ENCODE data around the gene FOXJ2. TPM values are rescaled to one million over a fixed set of nuclear protein-coding genes. Genes with fewer than 3 reads are reported as not detected.

FOXJ2 gene
- total and polyA plus RNA-seq, 10 of the 15 experiments (the other 5 are each of a cell fraction or from before 2014, with no cell fraction given): 1.4 to 9.3 (median 4.8) TPM

DNA sequence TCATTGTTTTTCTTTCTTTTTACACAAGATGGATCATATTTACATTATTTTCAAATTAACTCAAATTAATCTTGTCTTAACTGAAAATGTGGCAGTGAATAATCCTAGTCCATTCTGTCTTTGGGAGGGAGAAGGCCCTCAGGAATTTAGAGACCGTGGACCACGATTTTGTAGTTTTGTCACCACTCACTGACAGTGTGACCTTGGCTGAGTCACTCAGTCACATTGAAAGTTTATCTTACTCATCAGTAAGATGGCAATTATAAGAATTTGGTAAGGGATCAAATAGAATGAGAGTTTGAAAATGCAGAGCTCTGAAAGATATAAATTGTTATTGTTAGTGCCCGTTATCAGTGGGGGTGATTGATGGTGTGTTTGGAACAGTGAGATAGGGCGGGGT lies 16.4 kb downstream of the FOXJ2 start:
- in situ Hi-C loops (cut with MboI): no loop called here
- Histone ChIP-seq H3K36me3 (ENCODE audit: control insufficient read depth in 2 of 2, insufficient read depth in 2 of 2, low read length in 1 of 2) (peaks cover 14 to 21% of the 10 kb centered on the region in 2 experiments), H4K20me1 (ENCODE audit: control insufficient read depth, insufficient read depth) (no peaks in the 10 kb centered on the region), H3K27ac (ENCODE audit: control insufficient read depth, insufficient read depth) (no peak overlapping the region), H3K4me1 (ENCODE audit: control insufficient read depth, insufficient read depth, low read length) (no peaks in the 10 kb centered on the region), H3K4me3 (no peak overlapping the region), H3K27me3 (replicated peaks in 1 of 2; ENCODE audit: control insufficient read depth in 2 of 2, insufficient read depth in 2 of 2, low read length in 1 of 2) (no peaks in the 10 kb centered on the region), H2AFZ (ENCODE audit: control insufficient read depth, low read depth, low read length) (no peak overlapping the region), H3K79me2 (ENCODE audit: control insufficient read depth, insufficient read depth, low read length) (no peaks in the 10 kb centered on the region), H3K4me2 (ENCODE audit: control insufficient read depth, insufficient read depth) (no peak overlapping the region), H3K9me3 (replicated peaks; ENCODE audit: control insufficient read depth, insufficient read depth, low read length) (no peaks in the 10 kb centered on the region), H3K9ac (ENCODE audit: control insufficient read depth, insufficient read depth, low read length) (no peak overlapping the region)
- CTCF ChIA-PET: interaction anchor here (1.3 to 9.0 kb wide), 3 partner anchors 11 to 182 kb away, joined by 3 to 115 read pairs (median 4); partner anchors contain the start of gene NECAP1
- POLR2A ChIA-PET: no interaction called here
- RAD21 ChIA-PET (ENCODE audit: unreplicated experiment): interaction anchor here (0.8 kb wide), 1 partner anchor 185 kb away, joined by 3 read pairs; no protein-coding TSS in a partner anchor
- BruUV-seq (replicated peaks): no TSS peak
- 93% methylated on average over 4 of the region's 4 CpGs for WGBS (ENCODE audit: insufficient coverage, insufficient replicate concordance, low lambda C conversion rate, missing lambda C conversion rate)
- no peak for ATAC-seq
- SMC1A ChIA-PET (ENCODE audit: uncharacterized antibody, unreplicated experiment): interaction anchor here (1.8 kb wide), 1 partner anchor 29 kb away, joined by 7 read pairs; no protein-coding TSS in a partner anchor
- no peak for FAIRE-seq
- DNase-seq (ENCODE audit: low read depth, low spot score): no peak
- intact Hi-C loops (cut with micrococcal nuclease; ENCODE audit: unreplicated experiment): no loop called here
- TF ChIP-seq MTA3 (IDR thresholded peaks at IDR 0.05; ENCODE audit: borderline replicate concordance, low read length): no peak
- TF ChIP-seq, protein P1, sequence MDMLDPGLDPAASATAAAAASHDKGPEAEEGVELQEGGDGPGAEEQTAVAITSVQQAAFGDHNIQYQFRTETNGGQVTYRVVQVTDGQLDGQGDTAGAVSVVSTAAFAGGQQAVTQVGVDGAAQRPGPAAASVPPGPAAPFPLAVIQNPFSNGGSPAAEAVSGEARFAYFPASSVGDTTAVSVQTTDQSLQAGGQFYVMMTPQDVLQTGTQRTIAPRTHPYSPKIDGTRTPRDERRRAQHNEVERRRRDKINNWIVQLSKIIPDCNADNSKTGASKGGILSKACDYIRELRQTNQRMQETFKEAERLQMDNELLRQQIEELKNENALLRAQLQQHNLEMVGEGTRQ (IDR thresholded peaks at IDR 0.05; ENCODE audit: borderline replicate concordance, low read depth, low read length): no peak
- TF ChIP-seq, protein P2, sequence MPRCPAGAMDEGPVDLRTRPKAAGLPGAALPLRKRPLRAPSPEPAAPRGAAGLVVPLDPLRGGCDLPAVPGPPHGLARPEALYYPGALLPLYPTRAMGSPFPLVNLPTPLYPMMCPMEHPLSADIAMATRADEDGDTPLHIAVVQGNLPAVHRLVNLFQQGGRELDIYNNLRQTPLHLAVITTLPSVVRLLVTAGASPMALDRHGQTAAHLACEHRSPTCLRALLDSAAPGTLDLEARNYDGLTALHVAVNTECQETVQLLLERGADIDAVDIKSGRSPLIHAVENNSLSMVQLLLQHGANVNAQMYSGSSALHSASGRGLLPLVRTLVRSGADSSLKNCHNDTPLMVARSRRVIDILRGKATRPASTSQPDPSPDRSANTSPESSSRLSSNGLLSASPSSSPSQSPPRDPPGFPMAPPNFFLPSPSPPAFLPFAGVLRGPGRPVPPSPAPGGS (IDR thresholded peaks at IDR 0.05; ENCODE audit: borderline replicate concordance, insufficient read depth, low read depth, low read length, poor library complexity, severe bottlenecking): no peak
- TF ChIP-seq, protein P3, sequence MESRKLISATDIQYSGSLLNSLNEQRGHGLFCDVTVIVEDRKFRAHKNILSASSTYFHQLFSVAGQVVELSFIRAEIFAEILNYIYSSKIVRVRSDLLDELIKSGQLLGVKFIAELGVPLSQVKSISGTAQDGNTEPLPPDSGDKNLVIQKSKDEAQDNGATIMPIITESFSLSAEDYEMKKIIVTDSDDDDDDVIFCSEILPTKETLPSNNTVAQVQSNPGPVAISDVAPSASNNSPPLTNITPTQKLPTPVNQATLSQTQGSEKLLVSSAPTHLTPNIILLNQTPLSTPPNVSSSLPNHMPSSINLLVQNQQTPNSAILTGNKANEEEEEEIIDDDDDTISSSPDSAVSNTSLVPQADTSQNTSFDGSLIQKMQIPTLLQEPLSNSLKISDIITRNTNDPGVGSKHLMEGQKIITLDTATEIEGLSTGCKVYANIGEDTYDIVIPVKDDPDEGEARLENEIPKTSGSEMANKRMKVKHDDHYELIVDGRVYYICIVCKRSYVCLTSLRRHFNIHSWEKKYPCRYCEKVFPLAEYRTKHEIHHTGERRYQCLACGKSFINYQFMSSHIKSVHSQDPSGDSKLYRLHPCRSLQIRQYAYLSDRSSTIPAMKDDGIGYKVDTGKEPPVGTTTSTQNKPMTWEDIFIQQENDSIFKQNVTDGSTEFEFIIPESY (IDR thresholded peaks at IDR 0.05): no peak
